OCI-LY1 (cell line): ENCODE measurements around the gene FARS2.
A peak's percentile ranks its signal among the peaks of the same experiment; 100 is the strongest.

Experiments
- H2AFZ ChIP-seq: fragments of 200-600 bp; sonication (generic), shearing (Covaris generic); 2 replicates; pipeline ENCODE4 v1.6.0; 2014; ENCODE audit warnings: antibody characterized with exemption, mild to moderate bottlenecking, low read length
- H3F3A ChIP-seq: fragments of 200-600 bp; sonication (generic), shearing (Covaris generic); 2 replicates; pipeline ENCODE4 v1.6.0; 2014; ENCODE audit warnings: mild to moderate bottlenecking, antibody characterized with exemption, low read length, moderate library complexity; ENCODE audit not compliant: insufficient read depth
- H3K27ac ChIP-seq: fragments of 200-600 bp; sonication (generic); 2 replicates; pipeline ENCODE4 v1.5.1; 2014; ENCODE audit warnings: low read length, mixed run types, mild to moderate bottlenecking, low read depth; ENCODE audit not compliant: poor library complexity, severe bottlenecking
- H3K27me3 ChIP-seq: fragments of 200-600 bp; sonication (generic); 2 replicates; pipeline ENCODE4 v1.6.0; 2014; ENCODE audit warnings: antibody characterized with exemption, mild to moderate bottlenecking, low read length, moderate library complexity; ENCODE audit not compliant: insufficient read depth
- H3K36me3 ChIP-seq: fragments of 200-600 bp; sonication (generic); 2 replicates; pipeline ENCODE4 v1.6.1; 2014; ENCODE audit warnings: mild to moderate bottlenecking, antibody characterized with exemption, low read length, moderate library complexity, mixed read lengths; ENCODE audit not compliant: insufficient read depth
- H3K4me1 ChIP-seq: fragments of 200-600 bp; sonication (generic); 2 replicates; pipeline ENCODE4 v1.5.1; 2014; ENCODE audit warnings: mild to moderate bottlenecking, low read length, moderate library complexity; ENCODE audit not compliant: insufficient read depth, severe bottlenecking
- H3K4me2 ChIP-seq: fragments of 200-600 bp; sonication (generic), shearing (Covaris generic); 2 replicates; pipeline ENCODE4 v1.6.1; 2014; ENCODE audit warnings: low read length
- H3K4me3 ChIP-seq: fragments of 200-600 bp; sonication (generic); 2 replicates; pipeline ENCODE4 v1.5.1; 2014; ENCODE audit warnings: low read length, low read depth, mild to moderate bottlenecking, mixed read lengths; ENCODE audit not compliant: poor library complexity, severe bottlenecking
- H3K79me2 ChIP-seq: fragments of 200-600 bp; shearing (Covaris generic); 2 replicates; pipeline ENCODE4 v1.6.1; 2016; ENCODE audit warnings: mixed run types, low read length, mixed read lengths; ENCODE audit not compliant: insufficient read depth
- H3K9ac ChIP-seq: fragments of 200-600 bp; sonication (generic), shearing (Covaris generic); 2 replicates; pipeline ENCODE4 v1.6.1; 2014; ENCODE audit warnings: mild to moderate bottlenecking, low read length, mixed read lengths
- H3K9me2 ChIP-seq: fragments of 200-600 bp; sonication (generic), shearing (Covaris generic); 2 replicates; pipeline ENCODE4 v1.6.1; 2014; ENCODE audit warnings: low read depth, mild to moderate bottlenecking, low read length, mixed read lengths
- H3K9me3 ChIP-seq: fragments of 200-600 bp; shearing (Covaris generic); 2 replicates; pipeline ENCODE4 v1.6.1; 2014; ENCODE audit warnings: low read length, mixed read lengths
- H4K20me1 ChIP-seq: fragments of 200-600 bp; sonication (generic), shearing (Covaris generic); 2 replicates; pipeline ENCODE4 v1.6.0; 2016; ENCODE audit warnings: mild to moderate bottlenecking, low read length; ENCODE audit not compliant: insufficient read depth
- EZH2 ChIP-seq: fragments of 200-600 bp; sonication (generic), shearing (Covaris generic); IDR thresholded peaks from 2 replicates; pipeline ENCODE4 v1.8.0; 2017; ENCODE audit warnings: borderline replicate concordance, mixed run types, mild to moderate bottlenecking, antibody characterized with exemption, low read length, moderate library complexity, mixed read lengths
- TF ChIP-seq, protein P1 (sequence below): fragments of 200-600 bp; sonication (generic), shearing (Covaris generic); IDR thresholded peaks from 2 replicates; pipeline ENCODE4 v1.5.1; 2017; ENCODE audit warnings: mild to moderate bottlenecking, antibody characterized with exemption, low read length, moderate library complexity, mixed read lengths

The FARS2 gene

DNA sequence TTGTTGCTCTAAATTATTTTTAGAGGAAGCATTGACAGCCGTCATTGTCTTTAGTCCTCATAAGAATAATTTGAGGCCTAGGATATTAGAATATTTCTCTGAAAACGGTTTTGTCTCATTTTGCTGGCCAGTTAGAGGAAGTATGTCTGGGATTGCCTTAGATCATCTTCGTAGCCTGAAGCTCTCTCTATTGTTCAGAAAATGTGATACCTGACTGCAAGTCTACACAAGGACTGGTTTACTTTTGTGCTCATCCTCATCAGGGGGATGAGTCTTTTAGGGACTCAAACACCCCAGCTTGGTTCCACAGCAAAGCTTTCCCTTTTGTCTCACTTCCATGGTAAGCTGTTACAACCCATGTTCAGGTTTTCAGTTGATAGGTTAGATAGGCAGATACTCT lies 141.8 kb downstream of the FARS2 start:
- Histone ChIP-seq H3K27ac (peak overlapping the region; percentile 42), H3K9me2 (no peaks in the 10 kb centered on the region), H3K27me3 (no peaks in the 10 kb centered on the region), H3K36me3 (no peaks in the 10 kb centered on the region), H3K9ac (no peak overlapping the region), H2AFZ (no peak overlapping the region), H3K4me1 (peaks cover 10% of the 10 kb centered on the region), H3K79me2 (no peaks in the 10 kb centered on the region), H3F3A (no peaks in the 10 kb centered on the region), H3K9me3 (no peaks in the 10 kb centered on the region), H3K4me3 (no peak overlapping the region), H4K20me1 (no peaks in the 10 kb centered on the region), H3K4me2 (no peak overlapping the region)
- TF ChIP-seq EZH2, result no peak
- TF ChIP-seq, protein P1, sequence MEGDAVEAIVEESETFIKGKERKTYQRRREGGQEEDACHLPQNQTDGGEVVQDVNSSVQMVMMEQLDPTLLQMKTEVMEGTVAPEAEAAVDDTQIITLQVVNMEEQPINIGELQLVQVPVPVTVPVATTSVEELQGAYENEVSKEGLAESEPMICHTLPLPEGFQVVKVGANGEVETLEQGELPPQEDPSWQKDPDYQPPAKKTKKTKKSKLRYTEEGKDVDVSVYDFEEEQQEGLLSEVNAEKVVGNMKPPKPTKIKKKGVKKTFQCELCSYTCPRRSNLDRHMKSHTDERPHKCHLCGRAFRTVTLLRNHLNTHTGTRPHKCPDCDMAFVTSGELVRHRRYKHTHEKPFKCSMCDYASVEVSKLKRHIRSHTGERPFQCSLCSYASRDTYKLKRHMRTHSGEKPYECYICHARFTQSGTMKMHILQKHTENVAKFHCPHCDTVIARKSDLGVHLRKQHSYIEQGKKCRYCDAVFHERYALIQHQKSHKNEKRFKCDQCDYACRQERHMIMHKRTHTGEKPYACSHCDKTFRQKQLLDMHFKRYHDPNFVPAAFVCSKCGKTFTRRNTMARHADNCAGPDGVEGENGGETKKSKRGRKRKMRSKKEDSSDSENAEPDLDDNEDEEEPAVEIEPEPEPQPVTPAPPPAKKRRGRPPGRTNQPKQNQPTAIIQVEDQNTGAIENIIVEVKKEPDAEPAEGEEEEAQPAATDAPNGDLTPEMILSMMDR, result no peak

DNA sequence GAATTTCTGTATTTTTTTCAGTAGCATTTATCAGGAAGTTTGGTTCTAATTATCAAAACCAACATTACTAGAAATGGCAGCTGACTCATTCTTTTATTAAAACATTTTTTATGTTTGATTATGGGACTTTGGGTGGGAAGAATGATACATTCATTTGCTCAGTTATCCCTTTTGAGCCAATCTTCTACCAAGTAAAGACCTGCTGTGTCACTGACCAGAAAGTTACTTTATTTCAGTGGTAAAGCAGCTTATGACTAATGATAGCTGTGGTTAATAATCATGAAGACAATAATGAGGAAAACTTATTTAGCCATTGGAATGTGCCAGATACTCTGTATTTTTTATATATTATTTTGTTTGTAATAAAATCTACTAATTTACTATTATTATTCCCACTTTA lies 142.3 kb downstream of the FARS2 start:
- Histone ChIP-seq H3K4me3 (no peak overlapping the region), H3K4me1 (peaks cover 10% of the 10 kb centered on the region), H3K9me2 (no peaks in the 10 kb centered on the region), H3K9me3 (no peaks in the 10 kb centered on the region), H3K27ac (no peak overlapping the region), H4K20me1 (no peaks in the 10 kb centered on the region), H3K79me2 (no peaks in the 10 kb centered on the region), H3K36me3 (no peaks in the 10 kb centered on the region), H2AFZ (no peak overlapping the region), H3K27me3 (no peaks in the 10 kb centered on the region), H3K9ac (no peak overlapping the region), H3F3A (no peaks in the 10 kb centered on the region), H3K4me2 (no peak overlapping the region)
- TF ChIP-seq, protein P1, result no peak

DNA sequence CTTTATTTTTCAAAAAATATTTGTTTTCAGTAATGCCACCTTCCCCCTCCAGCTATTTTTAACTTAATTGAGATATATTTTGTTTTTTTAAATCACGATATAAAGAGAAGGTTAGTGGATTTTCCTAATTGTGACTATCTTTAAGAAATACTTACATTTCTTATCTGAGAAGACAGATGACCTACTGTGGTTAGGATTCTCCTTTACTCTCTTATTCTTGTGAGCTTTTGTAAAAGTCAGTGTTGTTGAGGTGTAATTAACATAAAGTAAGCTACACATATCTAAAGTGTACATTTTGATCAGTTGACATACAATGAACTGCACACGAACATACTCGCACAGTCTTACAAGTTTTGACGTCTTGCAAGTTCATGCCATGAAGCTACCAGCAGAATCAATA lies 144.7 kb downstream of the FARS2 start:
- H3K27me3 ChIP-seq, result no peaks in the 10 kb centered on the region
- no peaks in the 10 kb centered on the region for H3F3A ChIP-seq
- H3K79me2 ChIP-seq, result no peaks in the 10 kb centered on the region
- H3K27ac ChIP-seq, result no peak overlapping the region
- H3K4me1 ChIP-seq, result peaks cover 10% of the 10 kb centered on the region
- no peak overlapping the region for H3K4me3 ChIP-seq
- TF ChIP-seq, protein P1, result no peak
- no peak for TF ChIP-seq EZH2
- no peak overlapping the region for H3K4me2 ChIP-seq
- no peak overlapping the region for H3K9ac ChIP-seq
- no peaks in the 10 kb centered on the region for H4K20me1 ChIP-seq
- H3K9me3 ChIP-seq, result no peaks in the 10 kb centered on the region
- no peaks in the 10 kb centered on the region for H3K9me2 ChIP-seq
- H2AFZ ChIP-seq, result no peak overlapping the region
- no peaks in the 10 kb centered on the region for H3K36me3 ChIP-seq
